Progenitor cell of endocrine pancreas (in vitro differentiated cells): ENCODE data around the gene MEIS2. TPM values are rescaled to one million over a fixed set of nuclear protein-coding genes. Genes with fewer than 3 reads are reported as not detected.
A peak's percentile ranks its signal among the peaks of the same experiment; 100 is the strongest.

Experiments
- DNase-seq: peaks from one replicate; pipeline ENCODE4 v3.0.0; 2021; ENCODE audit warnings: low spot score; ENCODE audit not compliant: unreplicated experiment
- H3K27ac Mint-ChIP-seq: 2 replicates; pipeline ENCODE4 v1.8.0; 2021; ENCODE audit warnings: mild to moderate bottlenecking, moderate library complexity, mixed read lengths
- H3K27me3 Mint-ChIP-seq: 2 replicates; pipeline ENCODE4 v1.8.0; 2021; ENCODE audit warnings: mixed read lengths
- H3K36me3 Mint-ChIP-seq: 2 replicates; pipeline ENCODE4 v1.8.0; 2022; ENCODE audit warnings: mixed read lengths; ENCODE audit not compliant: insufficient read depth
- H3K4me1 Mint-ChIP-seq: 2 replicates; pipeline ENCODE4 v1.8.0; 2021; ENCODE audit warnings: low read depth, mixed read lengths
- H3K4me3 Mint-ChIP-seq: 2 replicates; pipeline ENCODE4 v1.8.0; 2021; ENCODE audit warnings: low read depth, mild to moderate bottlenecking, moderate library complexity, mixed read lengths
- H3K9me3 Mint-ChIP-seq: 2 replicates; pipeline ENCODE4 v1.8.0; 2021; ENCODE audit warnings: low read depth, mixed read lengths
- CTCF ChIP-seq: fragments of 200-600 bp; sonication (generic); IDR thresholded peaks from one replicate; pipeline ENCODE4 v1.5.0; 2021; ENCODE audit warnings: antibody characterized with exemption, mild to moderate bottlenecking; ENCODE audit not compliant: unreplicated experiment
- total RNA-seq: library from RNA; stranded (reverse); gene quantifications from 2 replicates; pipeline ENCODE4 v1.2.1, GENCODE V29; 2021

MEIS2 gene
- total RNA-seq, 1 donor from 2014 or later, result 133 TPM

- Mint-ChIP-seq H3K27me3 (no peaks in the 10 kb centered on the region), H3K4me1 (peaks cover 40% of the 10 kb centered on the region), H3K36me3 (peaks cover 33% of the 10 kb centered on the region), H3K9me3 (no peaks in the 10 kb centered on the region), H3K4me3 (no peak overlapping the region), H3K27ac (peak overlapping the region; percentile 14)
- DNase-seq, result no peak
- TF ChIP-seq CTCF, result no peak
Observed at GRCh38 chr15:36914960-36915808, 185.2 kb downstream of the MEIS2 start.

GRCh38 chr15:36914466-36914865 lies 185.9 kb downstream of the MEIS2 start:
- no peaks in the 10 kb centered on the region for H3K9me3 Mint-ChIP-seq
- H3K27ac Mint-ChIP-seq, result no peak overlapping the region
- no peak for TF ChIP-seq CTCF
- H3K27me3 Mint-ChIP-seq, result no peaks in the 10 kb centered on the region
- no peak overlapping the region for H3K4me3 Mint-ChIP-seq
- H3K36me3 Mint-ChIP-seq, result peaks cover 32% of the 10 kb centered on the region
- DNase-seq, result no peak
- peaks cover 42% of the 10 kb centered on the region for H3K4me1 Mint-ChIP-seq

GRCh38 chr15:36912311-36912712 lies 188.0 kb downstream of the MEIS2 start:
- Mint-ChIP-seq H3K36me3 (peaks cover 24% of the 10 kb centered on the region), H3K27ac (peak overlapping the region; percentile 57), H3K4me1 (peaks cover 33% of the 10 kb centered on the region), H3K4me3 (no peak overlapping the region), H3K9me3 (no peaks in the 10 kb centered on the region), H3K27me3 (no peaks in the 10 kb centered on the region)
- no peak for DNase-seq
- TF ChIP-seq CTCF, result no peak

- no peaks in the 10 kb centered on the region for H3K9me3 Mint-ChIP-seq
- H3K27ac Mint-ChIP-seq, result peak overlapping the region; percentile 49
- H3K4me3 Mint-ChIP-seq, result no peak overlapping the region
- no peak for DNase-seq
- peaks cover 20% of the 10 kb centered on the region for H3K36me3 Mint-ChIP-seq
- no peaks in the 10 kb centered on the region for H3K27me3 Mint-ChIP-seq
- TF ChIP-seq CTCF, result no peak
- peaks cover 36% of the 10 kb centered on the region for H3K4me1 Mint-ChIP-seq
Observed at GRCh38 chr15:36911322-36911944, 188.9 kb downstream of the MEIS2 start.

GRCh38 chr15:36908991-36909390 lies 191.4 kb downstream of the MEIS2 start:
- no peak for TF ChIP-seq CTCF
- no peak overlapping the region for H3K4me3 Mint-ChIP-seq

More at GRCh38 chr15:36908991-36909390, 191.4 kb downstream of the MEIS2 start:
- no peak overlapping the region for H3K27ac Mint-ChIP-seq
- no peaks in the 10 kb centered on the region for H3K9me3 Mint-ChIP-seq
- no peaks in the 10 kb centered on the region for H3K27me3 Mint-ChIP-seq
- peaks cover 6% of the 10 kb centered on the region for H3K36me3 Mint-ChIP-seq
- DNase-seq, result no peak
- peaks cover 22% of the 10 kb centered on the region for H3K4me1 Mint-ChIP-seq
